K562 (cell line): ENCODE results near the gene BAZ2A. TPM values are rescaled to one million over a fixed set of nuclear protein-coding genes. Genes with fewer than 3 reads are reported as not detected.
A peak's percentile ranks its signal among the peaks of the same experiment; 100 is the strongest.

Source experiments
- BCL6 ChIP-seq: fragments of 250-450 bp; sonication (Bioruptor Pico); IDR thresholded peaks from 2 replicates; pipeline ENCODE4 v1.4.0; 2020
- ELK3 ChIP-seq: fragments of 450-650 bp; formaldehyde crosslinking; IDR thresholded peaks from 2 replicates; pipeline ENCODE4 v1.4.0; 2020; ENCODE audit warnings: mild to moderate bottlenecking
- FOXA3 ChIP-seq, 2 experiments: fragments of 450-650 bp in 1 of 2; sonication (generic) in 1 of 2; formaldehyde crosslinking; IDR thresholded peaks in 1 of 2; conservative IDR thresholded peaks in 1 of 2; 2 replicates each; pipeline versions ENCODE4 v1.4.0 to v1.8.0; 2020 to 2022; ENCODE audit warnings: mild to moderate bottlenecking in 2 of 2, missing genetic modification reagents in 1 of 2
- FOXP1 ChIP-seq: sonication (generic); formaldehyde crosslinking; IDR thresholded peaks from 2 replicates; pipeline ENCODE4 v1.8.0; 2022; ENCODE audit warnings: mild to moderate bottlenecking, missing genetic modification reagents
- HMBOX1 ChIP-seq: sonication (generic); IDR thresholded peaks from 2 replicates; pipeline ENCODE4 v1.6.1; 2016
- MAFG ChIP-seq: fragments of 450-650 bp; conservative IDR thresholded peaks from 2 replicates; pipeline ENCODE4 v1.6.1; 2016; ENCODE audit warnings: missing genetic modification characterization, missing compliant biosample characterization
- MAX ChIP-seq: sonication (generic); formaldehyde crosslinking; IDR thresholded peaks from 2 replicates; pipeline ENCODE4 v1.9.0; 2022; ENCODE audit warnings: mild to moderate bottlenecking, missing genetic modification reagents
- MEF2D ChIP-seq: conservative IDR thresholded peaks from 2 replicates; pipeline ENCODE4 v1.6.1; 2016; ENCODE audit warnings: low read depth, missing genetic modification characterization, missing compliant biosample characterization
- NFATC3 ChIP-seq: fragments of 450-650 bp; IDR thresholded peaks from 2 replicates; pipeline ENCODE4 v1.6.1; 2017; ENCODE audit warnings: mild to moderate bottlenecking
- NR0B1 ChIP-seq: fragments of 450-650 bp; IDR thresholded peaks from one replicate; pipeline ENCODE4 v1.6.1; 2018; ENCODE audit warnings: mild to moderate bottlenecking, moderate library complexity; ENCODE audit not compliant: partially characterized antibody
- NR2F6 ChIP-seq: fragments of 450-650 bp; formaldehyde crosslinking; IDR thresholded peaks from 2 replicates; pipeline ENCODE4 v1.4.0; 2020; ENCODE audit warnings: mild to moderate bottlenecking
- PCBP2 ChIP-seq: fragments of 200-400 bp; formaldehyde crosslinking; IDR thresholded peaks from 2 replicates; pipeline ENCODE4 v1.6.1; 2018; ENCODE audit warnings: low read length, low read depth, mild to moderate bottlenecking, moderate library complexity; ENCODE audit not compliant: poor library complexity, severe bottlenecking
- PKNOX1 ChIP-seq: fragments of 450-650 bp; IDR thresholded peaks from 2 replicates; pipeline ENCODE4 v1.6.1; 2016
- SAP30 ChIP-seq: fragments of 200-600 bp; sonication (generic); IDR thresholded peaks from 2 replicates; pipeline ENCODE4 v1.6.1; 2012; ENCODE audit warnings: borderline replicate concordance, low read depth, mild to moderate bottlenecking, moderate library complexity, low read length, control low read depth, inconsistent platforms; ENCODE audit not compliant: insufficient read depth, poor library complexity, severe bottlenecking
- SMAD4 ChIP-seq: fragments of 250-450 bp; sonication (Bioruptor Pico); conservative IDR thresholded peaks from 2 replicates; pipeline ENCODE4 v1.8.0; 2021; ENCODE audit warnings: inconsistent platforms, mild to moderate bottlenecking, moderate library complexity
- STAT5A ChIP-seq: IDR thresholded peaks from 2 replicates; pipeline ENCODE4 v1.6.1; 2012; ENCODE audit warnings: low read length, inconsistent platforms, borderline replicate concordance
- ZFP1 ChIP-seq: fragments of 450-650 bp; formaldehyde crosslinking; IDR thresholded peaks from 2 replicates; pipeline ENCODE4 v1.4.0; 2020; ENCODE audit warnings: mild to moderate bottlenecking, mixed read lengths
- ZNF121 ChIP-seq: sonication (generic); formaldehyde crosslinking; conservative IDR thresholded peaks from 2 replicates; pipeline ENCODE4 v1.8.0; 2022; ENCODE audit warnings: missing genetic modification reagents
- ZNF511 ChIP-seq: sonication (generic); formaldehyde crosslinking; IDR thresholded peaks from 2 replicates; pipeline ENCODE4 v1.8.0; 2022; ENCODE audit warnings: mild to moderate bottlenecking, missing genetic modification reagents
- polyA plus RNA-seq, 8 experiments: library from polyadenylated mRNA; depleted of rRNA in 4 of 8; stranded (reverse) in 5 of 8; unstranded in 3 of 8; fragments of >200 nt; fragmentation: Nextera tagmentation in 2 of 8; fragmentation: Illumina TruSeq in 1 of 8; extraction: Ambion mirVana in 2 of 8; extraction: Trizol in 1 of 8; gene quantifications; 2 replicates each; pipeline versions ENCODE4 v1.2.1 to v1.2.3, GENCODE V29; 2011 to 2014; ENCODE audit warnings: inconsistent platforms in 1 of 8, missing spikeins in 1 of 8
- total RNA-seq, 7 experiments: library from RNA; depleted of rRNA in 6 of 7; stranded (reverse); fragments of >200 nt in 6 of 7; fragmentation: Illumina TruSeq in 2 of 7; extraction: Trizol in 2 of 7; gene quantifications; 2 replicates each; pipeline versions ENCODE4 v1.2.1 to v1.2.3, GENCODE V29; 2011 to 2021; ENCODE audit warnings: low replicate concordance in 1 of 7

BAZ2A gene
- total and polyA plus RNA-seq, 9 of the 15 experiments (the other 6 are each of a cell fraction or from before 2014, with no cell fraction given): 4.5 to 86.4 (median 26.2) TPM

GRCh38 chr12:56635806-56636674, 5.9 kb upstream of the BAZ2A start (continued):
- TF ChIP-seq HMBOX1 (no peak), STAT5A (no peak), NFATC3 (peak; percentile 75), ZNF121 (no peak), FOXA3 (CRISPR knock-in tag; conservative IDR thresholded peaks at IDR 0.05 in 1 of 2, IDR thresholded peaks at IDR 0.05 in 1 of 2) (peak; percentile 43 to 53; a peak in 3 of 4 replicates), PCBP2 (no peak), ELK3 (no peak), SMAD4 (no peak), PKNOX1 (peak; percentile 95), MAFG (peak; percentile 67), NR0B1 (no peak), MEF2D (tag) (no peak), NR2F6 (no peak), ZFP1 (CRISPR knock-in tag) (0 out of 2 replicates have a peak, but pooled peaks have one; percentile 35), BCL6 (CRISPR knock-in tag) (peak; percentile 37; the same call in 1 of the 2 replicates), ZNF511 (CRISPR knock-in tag) (0 out of 2 replicates have a peak, but pooled peaks have one; percentile 39), SAP30 (no peak), FOXP1 (CRISPR knock-in tag) (0 out of 2 replicates have a peak, but pooled peaks have one; percentile 41), MAX (peak; percentile 31; the same call in 1 of the 2 replicates)
